ENCODE data around the gene PAX2.

Gene PAX2

GRCh38 chr10:100715445-100716385, 29.7 kb upstream of the PAX2 start:
- TF ChIP-seq ZFX (IDR thresholded peaks at IDR 0.05) (no peak), CTCF (conservative IDR thresholded peaks at IDR 0.05) (no peak)
- H3K27ac ChIP-seq: no peak overlapping the region

DNA sequence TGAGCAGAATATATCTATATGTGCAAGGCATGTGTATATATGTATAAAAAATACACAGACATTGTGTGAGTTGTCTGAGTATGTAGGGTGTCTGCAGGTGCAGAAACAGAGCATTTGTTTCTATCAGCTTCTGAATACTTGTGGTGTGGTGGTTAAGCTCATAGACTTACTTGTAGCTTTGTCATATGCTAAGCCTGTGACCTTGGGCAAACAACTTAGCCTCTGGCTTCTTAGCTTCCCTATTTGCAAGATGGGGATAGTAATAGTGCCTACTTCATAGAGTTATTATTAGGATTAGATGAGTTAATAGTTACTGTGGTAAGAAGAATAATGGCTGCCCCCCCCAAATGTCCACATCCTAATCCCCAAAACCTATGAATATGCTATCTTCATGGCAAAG, 28.2 kb upstream of the PAX2 start:
- H3K27ac ChIP-seq: no peak overlapping the region
- TF ChIP-seq CTCF (conservative IDR thresholded peaks at IDR 0.05) (no peak), ZFX (IDR thresholded peaks at IDR 0.05) (no peak)

- no peak for TF ChIP-seq CTCF (conservative IDR thresholded peaks at IDR 0.05)
- no peak for TF ChIP-seq ZFX (IDR thresholded peaks at IDR 0.05)
- no peak overlapping the region for H3K27ac ChIP-seq
Observed at GRCh38 chr10:100718197-100718742, 27.1 kb upstream of the PAX2 start.

DNA sequence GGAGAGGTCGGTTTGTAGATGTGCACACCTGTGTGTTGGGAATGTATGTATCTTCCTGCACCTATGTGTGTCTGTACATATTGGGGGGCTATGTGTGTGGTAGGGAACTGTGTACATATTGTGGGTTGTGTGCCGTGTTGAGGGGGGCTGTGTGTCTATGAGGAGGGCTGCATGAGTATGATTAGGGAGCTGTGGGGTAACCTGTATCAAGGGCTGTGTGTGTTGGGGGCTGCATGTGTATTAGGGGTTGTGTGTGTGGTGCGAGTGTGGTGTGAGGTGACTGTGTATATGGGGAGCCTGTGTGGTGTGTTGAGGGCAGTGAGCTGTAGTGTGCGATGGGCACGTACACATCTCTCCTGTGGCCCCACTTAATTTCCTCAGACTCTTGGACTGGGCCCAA, 22.2 kb upstream of the PAX2 start:
- no peak overlapping the region for H3K27ac ChIP-seq
- TF ChIP-seq ZFX (IDR thresholded peaks at IDR 0.05) (no peak), CTCF (conservative IDR thresholded peaks at IDR 0.05) (no peak)

DNA sequence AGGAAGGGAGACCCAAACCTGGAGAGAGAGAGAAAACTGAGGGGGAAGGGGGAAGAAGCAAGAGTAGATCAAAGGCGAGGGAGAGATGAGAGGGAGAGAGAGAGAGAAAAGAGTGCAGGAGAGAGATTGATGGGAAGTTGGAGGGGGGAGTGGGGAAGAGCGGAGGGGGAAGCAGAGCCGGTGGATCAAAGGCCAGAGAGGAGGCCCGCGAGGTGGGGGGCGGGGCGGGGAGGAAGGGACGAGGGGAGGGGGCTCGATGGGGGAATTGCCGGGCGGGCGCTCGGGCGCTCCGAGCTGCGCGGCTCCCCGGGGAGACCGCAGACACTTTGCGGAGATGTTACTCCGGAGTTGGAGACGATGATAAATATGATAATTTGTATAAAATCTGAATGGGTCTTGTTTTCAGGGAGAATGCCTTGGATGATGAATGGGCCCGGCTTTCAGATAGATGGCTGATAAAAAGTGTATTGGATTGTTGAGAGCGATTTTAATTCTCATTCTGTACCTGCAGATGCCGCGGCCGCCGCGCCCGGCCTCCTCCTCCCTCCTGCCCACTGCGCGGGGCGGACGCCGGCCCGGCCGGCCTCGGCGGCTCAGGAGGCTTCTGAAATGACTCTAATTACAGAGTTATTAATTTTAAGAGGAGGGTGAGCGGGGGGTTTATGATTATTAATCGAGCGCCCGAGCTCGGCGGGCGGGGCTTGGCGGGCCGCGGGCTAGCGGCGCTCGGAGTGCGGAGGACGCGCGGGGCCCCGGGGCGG, 21.4 kb upstream of the PAX2 start:
- TF ChIP-seq CTCF (conservative IDR thresholded peaks at IDR 0.05): no peak
- no peak for TF ChIP-seq ZFX (IDR thresholded peaks at IDR 0.05)

DNA sequence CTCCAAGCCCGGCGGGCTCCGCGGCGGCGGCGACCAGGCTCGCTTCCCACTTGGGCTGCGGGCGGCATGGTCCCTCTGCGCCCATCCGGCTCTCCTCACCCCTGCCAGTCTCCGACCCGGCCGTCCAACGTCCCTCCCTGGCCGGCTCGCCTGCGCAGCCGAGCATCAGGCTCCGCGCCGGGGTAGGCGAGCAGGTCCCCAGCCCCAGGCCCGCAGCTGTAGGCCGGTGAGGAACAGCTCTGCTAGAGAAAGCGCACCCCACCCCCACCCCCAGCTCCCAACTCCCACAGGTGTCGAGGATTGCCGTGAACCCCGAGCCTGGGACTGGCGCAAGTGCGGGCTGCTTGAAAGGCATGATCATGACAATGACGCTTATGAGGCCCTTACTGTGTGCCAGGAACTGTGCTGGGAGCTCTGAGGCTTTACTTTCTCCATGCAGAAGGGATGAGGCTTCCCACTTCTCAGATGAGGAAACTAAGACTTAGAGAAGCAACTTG, 20.8 kb upstream of the PAX2 start:
- no peak for TF ChIP-seq CTCF (conservative IDR thresholded peaks at IDR 0.05)
- no peak for TF ChIP-seq ZFX (IDR thresholded peaks at IDR 0.05)

More for the DNA sequence above, 21.4 kb upstream of the PAX2 start:
- no peak overlapping the region for H3K27ac ChIP-seq

More for the DNA sequence above, 20.8 kb upstream of the PAX2 start:
- H3K27ac ChIP-seq: no peak overlapping the region
